GM12878 (cell line): ENCODE data around the gene TNNT3. TPM values are rescaled to one million over a fixed set of nuclear protein-coding genes. Genes with fewer than 3 reads are reported as not detected.

Experiments used
- IKZF2 ChIP-seq, 2 experiments: fragments of 450-650 bp; IDR thresholded peaks; 2 replicates each; pipeline ENCODE4 v1.6.1; 2017; ENCODE audit warnings: mild to moderate bottlenecking in 2 of 2, moderate library complexity in 2 of 2
- MYB ChIP-seq: fragments of 150-350 bp; IDR thresholded peaks from 2 replicates; pipeline ENCODE4 v1.6.1; 2014; ENCODE audit warnings: mild to moderate bottlenecking, low read depth, low read length, borderline replicate concordance
- NFIC ChIP-seq: IDR thresholded peaks from 2 replicates; pipeline ENCODE4 v1.6.1; 2012; ENCODE audit warnings: low read depth, mild to moderate bottlenecking, inconsistent platforms, low read length, moderate library complexity
- RFX5 ChIP-seq: IDR thresholded peaks from 2 replicates; pipeline ENCODE4 v1.6.1; 2011; ENCODE audit warnings: low read depth, low read length, improper control_type of control experiment
- SREBF2 ChIP-seq: IDR thresholded peaks from 2 replicates; pipeline ENCODE4 v1.6.1; 2012; ENCODE audit warnings: mild to moderate bottlenecking, low read length
- ZNF207 ChIP-seq: fragments of 450-650 bp; IDR thresholded peaks from 2 replicates; pipeline ENCODE4 v1.6.1; 2014; ENCODE audit warnings: antibody characterized with exemption, mild to moderate bottlenecking, borderline replicate concordance
- ZNF217 ChIP-seq: fragments of 450-650 bp; IDR thresholded peaks from 2 replicates; pipeline ENCODE4 v1.6.1; 2017; ENCODE audit warnings: antibody characterized with exemption, mild to moderate bottlenecking
- polyA plus RNA-seq, 11 experiments: library from polyadenylated mRNA; depleted of rRNA in 4 of 11; unstranded in 6 of 11; stranded (reverse) in 5 of 11; fragments of >200 nt; fragmentation: Nextera tagmentation in 4 of 11; fragmentation: Illumina TruSeq in 1 of 11; extraction: Ambion mirVana in 4 of 11; extraction: Trizol in 1 of 11; gene quantifications; 1 replicate in 1 of 11; 2 replicates in 10 of 11; pipeline versions ENCODE4 v1.2.1 to v1.2.3, GENCODE V29; 2011 to 2016; ENCODE audit warnings: inconsistent platforms in 2 of 11, missing spikeins in 2 of 11, low read depth in 1 of 11
- total RNA-seq, 4 experiments: library from RNA; depleted of rRNA in 3 of 4; stranded (reverse); fragments of >200 nt in 3 of 4; fragmentation: Illumina TruSeq in 1 of 4; extraction: Trizol in 1 of 4; gene quantifications; 2 replicates each; pipeline versions ENCODE4 v1.2.1 to v1.2.3, GENCODE V29; 2013 to 2021
- TF ChIP-seq, protein P1 (sequence below): fragments of 450-650 bp; IDR thresholded peaks from 2 replicates; pipeline ENCODE4 v1.6.1; 2016; ENCODE audit warnings: mild to moderate bottlenecking, moderate library complexity, borderline replicate concordance
- TF ChIP-seq, protein P2 (sequence below): fragments of 450-650 bp; IDR thresholded peaks from 2 replicates; pipeline ENCODE4 v1.6.1; 2014; ENCODE audit warnings: mild to moderate bottlenecking
- TF ChIP-seq, protein P3 (sequence below): fragments of 450-650 bp; IDR thresholded peaks from 2 replicates; pipeline ENCODE4 v1.6.1; 2017; ENCODE audit warnings: antibody characterized with exemption, mild to moderate bottlenecking, moderate library complexity
- TF ChIP-seq, protein P4 (sequence below): IDR thresholded peaks from 2 replicates; pipeline ENCODE4 v1.6.1; 2011; ENCODE audit warnings: borderline replicate concordance, low read depth, mild to moderate bottlenecking, moderate library complexity, mixed read lengths, low read length; ENCODE audit not compliant: insufficient read depth; ENCODE audit errors: extremely low read length

Gene TNNT3
- total and polyA plus RNA-seq, 10 of the 15 experiments (the other 5 are each of a cell fraction or from before 2014, with no cell fraction given) = 0.40 to 0.50 TPM; not detected in 8

DNA sequence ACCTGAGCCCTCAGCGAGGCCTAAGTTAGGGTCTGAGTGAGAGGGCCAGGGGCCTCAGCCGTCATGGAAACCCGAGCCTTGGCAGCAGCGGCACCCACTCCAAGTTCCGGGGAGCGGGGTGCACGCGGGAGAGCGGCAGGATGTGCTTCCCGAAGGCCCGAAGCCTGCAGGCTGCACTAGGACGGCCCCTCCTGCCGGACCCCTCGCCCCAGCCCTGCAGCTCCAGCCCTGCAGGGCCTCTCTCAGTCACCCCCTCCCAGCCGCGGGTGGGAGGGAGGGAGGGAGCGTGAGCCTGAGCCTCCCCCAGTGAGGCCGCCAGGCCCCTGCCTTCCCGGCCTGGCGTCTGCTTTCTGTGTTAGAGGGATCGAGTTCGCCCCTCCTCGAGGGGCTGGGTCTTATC is 50.3 kb downstream of the TNNT3 start (continued):
- TF ChIP-seq, protein P1, sequence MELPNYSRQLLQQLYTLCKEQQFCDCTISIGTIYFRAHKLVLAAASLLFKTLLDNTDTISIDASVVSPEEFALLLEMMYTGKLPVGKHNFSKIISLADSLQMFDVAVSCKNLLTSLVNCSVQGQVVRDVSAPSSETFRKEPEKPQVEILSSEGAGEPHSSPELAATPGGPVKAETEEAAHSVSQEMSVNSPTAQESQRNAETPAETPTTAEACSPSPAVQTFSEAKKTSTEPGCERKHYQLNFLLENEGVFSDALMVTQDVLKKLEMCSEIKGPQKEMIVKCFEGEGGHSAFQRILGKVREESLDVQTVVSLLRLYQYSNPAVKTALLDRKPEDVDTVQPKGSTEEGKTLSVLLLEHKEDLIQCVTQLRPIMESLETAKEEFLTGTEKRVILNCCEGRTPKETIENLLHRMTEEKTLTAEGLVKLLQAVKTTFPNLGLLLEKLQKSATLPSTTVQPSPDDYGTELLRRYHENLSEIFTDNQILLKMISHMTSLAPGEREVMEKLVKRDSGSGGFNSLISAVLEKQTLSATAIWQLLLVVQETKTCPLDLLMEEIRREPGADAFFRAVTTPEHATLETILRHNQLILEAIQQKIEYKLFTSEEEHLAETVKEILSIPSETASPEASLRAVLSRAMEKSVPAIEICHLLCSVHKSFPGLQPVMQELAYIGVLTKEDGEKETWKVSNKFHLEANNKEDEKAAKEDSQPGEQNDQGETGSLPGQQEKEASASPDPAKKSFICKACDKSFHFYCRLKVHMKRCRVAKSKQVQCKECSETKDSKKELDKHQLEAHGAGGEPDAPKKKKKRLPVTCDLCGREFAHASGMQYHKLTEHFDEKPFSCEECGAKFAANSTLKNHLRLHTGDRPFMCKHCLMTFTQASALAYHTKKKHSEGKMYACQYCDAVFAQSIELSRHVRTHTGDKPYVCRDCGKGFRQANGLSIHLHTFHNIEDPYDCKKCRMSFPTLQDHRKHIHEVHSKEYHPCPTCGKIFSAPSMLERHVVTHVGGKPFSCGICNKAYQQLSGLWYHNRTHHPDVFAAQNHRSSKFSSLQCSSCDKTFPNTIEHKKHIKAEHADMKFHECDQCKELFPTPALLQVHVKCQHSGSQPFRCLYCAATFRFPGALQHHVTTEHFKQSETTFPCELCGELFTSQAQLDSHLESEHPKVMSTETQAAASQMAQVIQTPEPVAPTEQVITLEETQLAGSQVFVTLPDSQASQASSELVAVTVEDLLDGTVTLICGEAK = no peak
- TF ChIP-seq, protein P2, sequence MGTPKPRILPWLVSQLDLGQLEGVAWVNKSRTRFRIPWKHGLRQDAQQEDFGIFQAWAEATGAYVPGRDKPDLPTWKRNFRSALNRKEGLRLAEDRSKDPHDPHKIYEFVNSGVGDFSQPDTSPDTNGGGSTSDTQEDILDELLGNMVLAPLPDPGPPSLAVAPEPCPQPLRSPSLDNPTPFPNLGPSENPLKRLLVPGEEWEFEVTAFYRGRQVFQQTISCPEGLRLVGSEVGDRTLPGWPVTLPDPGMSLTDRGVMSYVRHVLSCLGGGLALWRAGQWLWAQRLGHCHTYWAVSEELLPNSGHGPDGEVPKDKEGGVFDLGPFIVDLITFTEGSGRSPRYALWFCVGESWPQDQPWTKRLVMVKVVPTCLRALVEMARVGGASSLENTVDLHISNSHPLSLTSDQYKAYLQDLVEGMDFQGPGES = no peak
- TF ChIP-seq SREBF2 (no peak), RFX5 (no peak), ZNF217 (no peak), MYB (no peak), NFIC (no peak), ZNF207 (no peak), IKZF2 (IDR thresholded peaks at IDR 0.05) (no peak)
- TF ChIP-seq, protein P3, sequence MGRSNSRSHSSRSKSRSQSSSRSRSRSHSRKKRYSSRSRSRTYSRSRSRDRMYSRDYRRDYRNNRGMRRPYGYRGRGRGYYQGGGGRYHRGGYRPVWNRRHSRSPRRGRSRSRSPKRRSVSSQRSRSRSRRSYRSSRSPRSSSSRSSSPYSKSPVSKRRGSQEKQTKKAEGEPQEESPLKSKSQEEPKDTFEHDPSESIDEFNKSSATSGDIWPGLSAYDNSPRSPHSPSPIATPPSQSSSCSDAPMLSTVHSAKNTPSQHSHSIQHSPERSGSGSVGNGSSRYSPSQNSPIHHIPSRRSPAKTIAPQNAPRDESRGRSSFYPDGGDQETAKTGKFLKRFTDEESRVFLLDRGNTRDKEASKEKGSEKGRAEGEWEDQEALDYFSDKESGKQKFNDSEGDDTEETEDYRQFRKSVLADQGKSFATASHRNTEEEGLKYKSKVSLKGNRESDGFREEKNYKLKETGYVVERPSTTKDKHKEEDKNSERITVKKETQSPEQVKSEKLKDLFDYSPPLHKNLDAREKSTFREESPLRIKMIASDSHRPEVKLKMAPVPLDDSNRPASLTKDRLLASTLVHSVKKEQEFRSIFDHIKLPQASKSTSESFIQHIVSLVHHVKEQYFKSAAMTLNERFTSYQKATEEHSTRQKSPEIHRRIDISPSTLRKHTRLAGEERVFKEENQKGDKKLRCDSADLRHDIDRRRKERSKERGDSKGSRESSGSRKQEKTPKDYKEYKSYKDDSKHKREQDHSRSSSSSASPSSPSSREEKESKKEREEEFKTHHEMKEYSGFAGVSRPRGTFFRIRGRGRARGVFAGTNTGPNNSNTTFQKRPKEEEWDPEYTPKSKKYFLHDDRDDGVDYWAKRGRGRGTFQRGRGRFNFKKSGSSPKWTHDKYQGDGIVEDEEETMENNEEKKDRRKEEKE = no peak
- TF ChIP-seq, protein P4, sequence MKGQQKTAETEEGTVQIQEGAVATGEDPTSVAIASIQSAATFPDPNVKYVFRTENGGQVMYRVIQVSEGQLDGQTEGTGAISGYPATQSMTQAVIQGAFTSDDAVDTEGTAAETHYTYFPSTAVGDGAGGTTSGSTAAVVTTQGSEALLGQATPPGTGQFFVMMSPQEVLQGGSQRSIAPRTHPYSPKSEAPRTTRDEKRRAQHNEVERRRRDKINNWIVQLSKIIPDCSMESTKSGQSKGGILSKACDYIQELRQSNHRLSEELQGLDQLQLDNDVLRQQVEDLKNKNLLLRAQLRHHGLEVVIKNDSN = no peak
